K562 (cell line): ENCODE data around the gene KIF15. TPM values are rescaled to one million over a fixed set of nuclear protein-coding genes. Genes with fewer than 3 reads are reported as not detected.

ENCODE experiments used
- DMBX1 ChIP-seq: fragments of 250-450 bp; sonication (Bioruptor Pico); IDR thresholded peaks from 2 replicates; pipeline ENCODE4 v1.8.0; 2022; ENCODE audit warnings: inconsistent platforms, mild to moderate bottlenecking, moderate library complexity, borderline replicate concordance
- FOXA3 ChIP-seq, 2 experiments: fragments of 450-650 bp in 1 of 2; sonication (generic) in 1 of 2; formaldehyde crosslinking; IDR thresholded peaks in 1 of 2; conservative IDR thresholded peaks in 1 of 2; 2 replicates each; pipeline versions ENCODE4 v1.4.0 to v1.8.0; 2020 to 2022; ENCODE audit warnings: mild to moderate bottlenecking in 2 of 2, missing genetic modification reagents in 1 of 2
- HNRNPK ChIP-seq: fragments of 200-400 bp; formaldehyde crosslinking; IDR thresholded peaks from one replicate; pipeline ENCODE4 v1.6.1; 2018; ENCODE audit warnings: mild to moderate bottlenecking, low read depth, low read length; ENCODE audit not compliant: poor library complexity, severe bottlenecking
- KDM2B ChIP-seq: fragments of 250-450 bp; sonication (Bioruptor Pico); IDR thresholded peaks from 2 replicates; pipeline ENCODE4 v1.8.0; 2021; ENCODE audit warnings: mild to moderate bottlenecking, moderate library complexity
- NCOA4 ChIP-seq: fragments of 450-650 bp; IDR thresholded peaks from 2 replicates; pipeline ENCODE4 v1.6.1; 2018; ENCODE audit warnings: mild to moderate bottlenecking; ENCODE audit not compliant: partially characterized antibody
- NFYB ChIP-seq: IDR thresholded peaks from 2 replicates; pipeline ENCODE4 v1.6.1; 2011; ENCODE audit warnings: mild to moderate bottlenecking, moderate library complexity; ENCODE audit not compliant: insufficient read length; ENCODE audit errors: extremely low read depth
- SREBF2 ChIP-seq: sonication (generic); formaldehyde crosslinking; IDR thresholded peaks from 2 replicates; pipeline ENCODE4 v1.4.0; 2020; ENCODE audit warnings: mild to moderate bottlenecking, missing genetic modification reagents
- TAL1 ChIP-seq: fragments of 450-650 bp; IDR thresholded peaks from 2 replicates; pipeline ENCODE4 v1.6.1; 2016; ENCODE audit warnings: mild to moderate bottlenecking
- TRIM28 ChIP-seq: fragments of 450-650 bp; IDR thresholded peaks from 2 replicates; pipeline ENCODE4 v1.6.1; 2017
- ZFPM2 ChIP-seq: fragments of 250-450 bp; sonication (Bioruptor Pico); IDR thresholded peaks from 2 replicates; pipeline ENCODE4 v1.5.1; 2022; ENCODE audit warnings: mild to moderate bottlenecking
- ZNF143 ChIP-seq: sonication (generic); formaldehyde crosslinking; IDR thresholded peaks from 2 replicates; pipeline ENCODE4 v1.9.0; 2022; ENCODE audit warnings: mild to moderate bottlenecking, missing genetic modification reagents
- ZNF384 ChIP-seq: IDR thresholded peaks from 2 replicates; pipeline ENCODE4 v1.6.1; 2012; ENCODE audit warnings: low read depth, low read length, improper control_type of control experiment
- ZNF436 ChIP-seq: fragments of 250-450, 450-650 bp; sonication (Bioruptor Pico); formaldehyde crosslinking; IDR thresholded peaks from 2 replicates; pipeline ENCODE4 v1.7.0; 2020; ENCODE audit warnings: mild to moderate bottlenecking
- ZNF644 ChIP-seq: fragments of 200-800 bp; sonication (Bioruptor generic); IDR thresholded peaks from 2 replicates; pipeline ENCODE4 v1.6.1; 2016; ENCODE audit warnings: low read depth, missing genetic modification characterization, missing compliant biosample characterization
- ZNF766 ChIP-seq: fragments of 200-800 bp; sonication (Bioruptor generic); conservative IDR thresholded peaks from 2 replicates; pipeline ENCODE4 v1.6.1; 2016; ENCODE audit warnings: missing genetic modification characterization, missing compliant biosample characterization
- polyA plus RNA-seq, 8 experiments: library from polyadenylated mRNA; depleted of rRNA in 4 of 8; stranded (reverse) in 5 of 8; unstranded in 3 of 8; fragments of >200 nt; fragmentation: Nextera tagmentation in 2 of 8; fragmentation: Illumina TruSeq in 1 of 8; extraction: Ambion mirVana in 2 of 8; extraction: Trizol in 1 of 8; gene quantifications; 2 replicates each; pipeline versions ENCODE4 v1.2.1 to v1.2.3, GENCODE V29; 2011 to 2014; ENCODE audit warnings: inconsistent platforms in 1 of 8, missing spikeins in 1 of 8
- total RNA-seq, 7 experiments: library from RNA; depleted of rRNA in 6 of 7; stranded (reverse); fragments of >200 nt in 6 of 7; fragmentation: Illumina TruSeq in 2 of 7; extraction: Trizol in 2 of 7; gene quantifications; 2 replicates each; pipeline versions ENCODE4 v1.2.1 to v1.2.3, GENCODE V29; 2011 to 2021; ENCODE audit warnings: low replicate concordance in 1 of 7
- TF ChIP-seq, protein P1 (sequence below): fragments of 450-650 bp; IDR thresholded peaks from 2 replicates; pipeline ENCODE4 v1.6.1; 2017; ENCODE audit warnings: mild to moderate bottlenecking, moderate library complexity
- TF ChIP-seq, protein P2 (sequence below): fragments of 250-450 bp; sonication (Bioruptor Pico); IDR thresholded peaks from 2 replicates; pipeline ENCODE4 v1.4.0; 2020
- TF ChIP-seq, protein P3 (sequence below): fragments of 250-450 bp; sonication (Bioruptor Pico); IDR thresholded peaks from 2 replicates; pipeline ENCODE4 v1.6.1; 2021; ENCODE audit warnings: mild to moderate bottlenecking
- TF ChIP-seq, protein P4 (sequence below): sonication (generic); formaldehyde crosslinking; IDR thresholded peaks from 2 replicates; pipeline ENCODE4 v1.8.1; 2023; ENCODE audit warnings: missing genetic modification reagents, mild to moderate bottlenecking, borderline replicate concordance
- TF ChIP-seq, protein P5 (sequence below): fragments of 450-650 bp; conservative IDR thresholded peaks from 2 replicates; pipeline ENCODE4 v1.6.1; 2016; ENCODE audit warnings: missing genetic modification characterization, low read depth, mild to moderate bottlenecking, missing compliant biosample characterization, moderate library complexity

KIF15 gene
- total and polyA plus RNA-seq, 9 of the 15 experiments (the other 6 are each of a cell fraction or from before 2014, with no cell fraction given): 9.0 to 45.9 (median 26.0) TPM

DNA sequence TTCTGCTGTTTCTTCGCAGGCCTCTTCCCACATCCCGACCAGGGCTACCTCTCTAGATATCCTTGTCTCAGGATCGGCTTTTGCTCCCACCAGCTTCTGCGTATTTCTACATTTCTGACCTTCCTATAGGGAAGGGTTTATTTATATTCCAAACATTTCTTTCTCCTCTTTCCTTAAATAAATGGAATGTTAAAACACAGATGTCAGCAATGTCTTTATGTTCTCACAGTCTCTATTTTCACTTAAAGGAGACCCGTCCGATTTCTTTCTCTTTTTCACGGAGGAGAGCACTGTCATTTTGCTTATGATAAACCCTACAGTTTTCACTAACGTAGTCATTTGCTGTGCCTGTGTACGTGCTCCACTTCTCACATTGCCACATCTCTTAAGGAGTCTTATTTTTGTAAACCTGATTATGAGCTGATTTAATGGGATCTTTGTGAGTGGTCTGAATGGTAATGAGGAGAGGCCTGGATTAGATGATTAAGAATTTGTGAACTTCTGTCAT is 630 bp downstream of the KIF15 start (continued):
- TF ChIP-seq ZNF143 (CRISPR knock-in tag): no peak
- no peak for TF ChIP-seq DMBX1 (CRISPR knock-in tag)
- TF ChIP-seq, protein P1, sequence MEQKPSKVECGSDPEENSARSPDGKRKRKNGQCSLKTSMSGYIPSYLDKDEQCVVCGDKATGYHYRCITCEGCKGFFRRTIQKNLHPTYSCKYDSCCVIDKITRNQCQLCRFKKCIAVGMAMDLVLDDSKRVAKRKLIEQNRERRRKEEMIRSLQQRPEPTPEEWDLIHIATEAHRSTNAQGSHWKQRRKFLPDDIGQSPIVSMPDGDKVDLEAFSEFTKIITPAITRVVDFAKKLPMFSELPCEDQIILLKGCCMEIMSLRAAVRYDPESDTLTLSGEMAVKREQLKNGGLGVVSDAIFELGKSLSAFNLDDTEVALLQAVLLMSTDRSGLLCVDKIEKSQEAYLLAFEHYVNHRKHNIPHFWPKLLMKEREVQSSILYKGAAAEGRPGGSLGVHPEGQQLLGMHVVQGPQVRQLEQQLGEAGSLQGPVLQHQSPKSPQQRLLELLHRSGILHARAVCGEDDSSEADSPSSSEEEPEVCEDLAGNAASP: no peak
- no peak for TF ChIP-seq KDM2B (CRISPR knock-in tag)
- TF ChIP-seq ZFPM2 (CRISPR knock-in tag): no peak
- TF ChIP-seq, protein P2, sequence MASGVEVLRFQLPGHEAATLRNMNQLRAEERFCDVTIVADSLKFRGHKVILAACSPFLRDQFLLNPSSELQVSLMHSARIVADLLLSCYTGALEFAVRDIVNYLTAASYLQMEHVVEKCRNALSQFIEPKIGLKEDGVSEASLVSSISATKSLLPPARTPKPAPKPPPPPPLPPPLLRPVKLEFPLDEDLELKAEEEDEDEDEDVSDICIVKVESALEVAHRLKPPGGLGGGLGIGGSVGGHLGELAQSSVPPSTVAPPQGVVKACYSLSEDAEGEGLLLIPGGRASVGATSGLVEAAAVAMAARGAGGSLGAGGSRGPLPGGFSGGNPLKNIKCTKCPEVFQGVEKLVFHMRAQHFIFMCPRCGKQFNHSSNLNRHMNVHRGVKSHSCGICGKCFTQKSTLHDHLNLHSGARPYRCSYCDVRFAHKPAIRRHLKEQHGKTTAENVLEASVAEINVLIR (CRISPR knock-in tag): no peak
- TF ChIP-seq, protein P3, sequence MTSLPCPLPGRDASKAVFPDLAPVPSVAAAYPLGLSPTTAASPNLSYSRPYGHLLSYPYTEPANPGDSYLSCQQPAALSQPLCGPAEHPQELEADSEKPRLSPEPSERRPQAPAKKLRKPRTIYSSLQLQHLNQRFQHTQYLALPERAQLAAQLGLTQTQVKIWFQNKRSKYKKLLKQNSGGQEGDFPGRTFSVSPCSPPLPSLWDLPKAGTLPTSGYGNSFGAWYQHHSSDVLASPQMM (CRISPR knock-in tag): no peak
- TF ChIP-seq TAL1: 0 out of 2 replicates have a peak, but pooled peaks have one; percentile 2
- TF ChIP-seq SREBF2: no peak
- 0 out of 2 replicates have a peak, but pooled peaks have one; percentile 1 for TF ChIP-seq ZNF644 (tag)
- TF ChIP-seq, protein P4, sequence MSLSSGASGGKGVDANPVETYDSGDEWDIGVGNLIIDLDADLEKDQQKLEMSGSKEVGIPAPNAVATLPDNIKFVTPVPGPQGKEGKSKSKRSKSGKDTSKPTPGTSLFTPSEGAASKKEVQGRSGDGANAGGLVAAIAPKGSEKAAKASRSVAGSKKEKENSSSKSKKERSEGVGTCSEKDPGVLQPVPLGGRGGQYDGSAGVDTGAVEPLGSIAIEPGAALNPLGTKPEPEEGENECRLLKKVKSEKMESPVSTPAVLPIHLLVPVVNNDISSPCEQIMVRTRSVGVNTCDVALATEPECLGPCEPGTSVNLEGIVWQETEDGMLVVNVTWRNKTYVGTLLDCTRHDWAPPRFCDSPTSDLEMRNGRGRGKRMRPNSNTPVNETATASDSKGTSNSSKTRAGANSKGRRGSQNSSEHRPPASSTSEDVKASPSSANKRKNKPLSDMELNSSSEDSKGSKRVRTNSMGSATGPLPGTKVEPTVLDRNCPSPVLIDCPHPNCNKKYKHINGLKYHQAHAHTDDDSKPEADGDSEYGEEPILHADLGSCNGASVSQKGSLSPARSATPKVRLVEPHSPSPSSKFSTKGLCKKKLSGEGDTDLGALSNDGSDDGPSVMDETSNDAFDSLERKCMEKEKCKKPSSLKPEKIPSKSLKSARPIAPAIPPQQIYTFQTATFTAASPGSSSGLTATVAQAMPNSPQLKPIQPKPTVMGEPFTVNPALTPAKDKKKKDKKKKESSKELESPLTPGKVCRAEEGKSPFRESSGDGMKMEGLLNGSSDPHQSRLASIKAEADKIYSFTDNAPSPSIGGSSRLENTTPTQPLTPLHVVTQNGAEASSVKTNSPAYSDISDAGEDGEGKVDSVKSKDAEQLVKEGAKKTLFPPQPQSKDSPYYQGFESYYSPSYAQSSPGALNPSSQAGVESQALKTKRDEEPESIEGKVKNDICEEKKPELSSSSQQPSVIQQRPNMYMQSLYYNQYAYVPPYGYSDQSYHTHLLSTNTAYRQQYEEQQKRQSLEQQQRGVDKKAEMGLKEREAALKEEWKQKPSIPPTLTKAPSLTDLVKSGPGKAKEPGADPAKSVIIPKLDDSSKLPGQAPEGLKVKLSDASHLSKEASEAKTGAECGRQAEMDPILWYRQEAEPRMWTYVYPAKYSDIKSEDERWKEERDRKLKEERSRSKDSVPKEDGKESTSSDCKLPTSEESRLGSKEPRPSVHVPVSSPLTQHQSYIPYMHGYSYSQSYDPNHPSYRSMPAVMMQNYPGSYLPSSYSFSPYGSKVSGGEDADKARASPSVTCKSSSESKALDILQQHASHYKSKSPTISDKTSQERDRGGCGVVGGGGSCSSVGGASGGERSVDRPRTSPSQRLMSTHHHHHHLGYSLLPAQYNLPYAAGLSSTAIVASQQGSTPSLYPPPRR (CRISPR knock-in tag): no peak
- TF ChIP-seq NFYB: no peak
- no peak for TF ChIP-seq ZNF766
- no peak for TF ChIP-seq ZNF384
- no peak for TF ChIP-seq TRIM28
- TF ChIP-seq FOXA3 (CRISPR knock-in tag; conservative IDR thresholded peaks at IDR 0.05 in 1 of 2, IDR thresholded peaks at IDR 0.05 in 1 of 2): no peak
- TF ChIP-seq, protein P5, sequence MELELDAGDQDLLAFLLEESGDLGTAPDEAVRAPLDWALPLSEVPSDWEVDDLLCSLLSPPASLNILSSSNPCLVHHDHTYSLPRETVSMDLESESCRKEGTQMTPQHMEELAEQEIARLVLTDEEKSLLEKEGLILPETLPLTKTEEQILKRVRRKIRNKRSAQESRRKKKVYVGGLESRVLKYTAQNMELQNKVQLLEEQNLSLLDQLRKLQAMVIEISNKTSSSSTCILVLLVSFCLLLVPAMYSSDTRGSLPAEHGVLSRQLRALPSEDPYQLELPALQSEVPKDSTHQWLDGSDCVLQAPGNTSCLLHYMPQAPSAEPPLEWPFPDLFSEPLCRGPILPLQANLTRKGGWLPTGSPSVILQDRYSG (tag): no peak
- no peak for TF ChIP-seq HNRNPK
- TF ChIP-seq NCOA4: peak; percentile 43
- TF ChIP-seq ZNF436 (CRISPR knock-in tag): no peak
